Hypothalamus (tissue), 51 donors: ENCODE results near the gene EGR1.

Source experiments
- DNase-seq, 51 donors: peaks; one replicate each; lab custom pipeline; 2025; lab: John Stamatoyannopoulos, UW

The EGR1 gene

DNA sequence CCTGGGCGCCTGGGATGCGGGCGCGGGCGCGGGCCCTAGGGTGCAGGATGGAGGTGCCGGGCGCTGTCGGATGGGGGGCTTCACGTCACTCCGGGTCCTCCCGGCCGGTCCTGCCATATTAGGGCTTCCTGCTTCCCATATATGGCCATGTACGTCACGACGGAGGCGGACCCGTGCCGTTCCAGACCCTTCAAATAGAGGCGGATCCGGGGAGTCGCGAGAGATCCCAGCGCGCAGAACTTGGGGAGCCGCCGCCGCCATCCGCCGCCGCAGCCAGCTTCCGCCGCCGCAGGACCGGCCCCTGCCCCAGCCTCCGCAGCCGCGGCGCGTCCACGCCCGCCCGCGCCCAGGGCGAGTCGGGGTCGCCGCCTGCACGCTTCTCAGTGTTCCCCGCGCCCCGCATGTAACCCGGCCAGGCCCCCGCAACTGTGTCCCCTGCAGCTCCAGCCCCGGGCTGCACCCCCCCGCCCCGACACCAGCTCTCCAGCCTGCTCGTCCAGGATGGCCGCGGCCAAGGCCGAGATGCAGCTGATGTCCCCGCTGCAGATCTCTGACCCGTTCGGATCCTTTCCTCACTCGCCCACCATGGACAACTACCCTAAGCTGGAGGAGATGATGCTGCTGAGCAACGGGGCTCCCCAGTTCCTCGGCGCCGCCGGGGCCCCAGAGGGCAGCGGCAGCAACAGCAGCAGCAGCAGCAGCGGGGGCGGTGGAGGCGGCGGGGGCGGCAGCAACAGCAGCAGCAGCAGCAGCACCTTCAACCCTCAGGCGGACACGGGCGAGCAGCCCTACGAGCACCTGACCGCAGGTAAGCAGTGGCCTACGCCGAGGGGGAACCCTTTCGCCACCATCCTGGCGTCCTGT lies at the start of gene EGR1:
Gene EGR1 (plus strand): TSS at position 219 of the 864 bp plus-strand sequence. CDS start 283 bp downstream, at position 502.
- peak in 50 of 51 donors; percentile 80 to 100 (median 97) for DNase-seq

DNA sequence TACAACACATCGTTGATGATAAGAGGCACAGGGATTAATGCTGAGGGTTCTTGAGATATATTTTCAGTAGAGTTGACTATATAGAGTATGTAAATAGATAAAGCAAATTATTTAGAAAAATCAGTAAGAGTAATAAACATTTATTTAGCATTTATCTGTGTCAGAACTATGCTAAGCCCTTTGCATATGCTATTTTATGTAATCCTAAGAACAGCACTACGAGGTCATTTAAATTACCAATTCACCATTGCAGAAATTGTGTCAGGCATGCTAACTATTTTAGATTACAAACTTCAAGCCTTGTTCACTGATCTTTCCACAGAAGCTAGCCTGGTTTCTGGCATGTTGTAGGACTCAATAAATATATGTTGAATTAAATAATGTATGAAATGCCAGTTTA lies 46.8 kb upstream of the EGR1 start:
- DNase-seq, result no peak

DNA sequence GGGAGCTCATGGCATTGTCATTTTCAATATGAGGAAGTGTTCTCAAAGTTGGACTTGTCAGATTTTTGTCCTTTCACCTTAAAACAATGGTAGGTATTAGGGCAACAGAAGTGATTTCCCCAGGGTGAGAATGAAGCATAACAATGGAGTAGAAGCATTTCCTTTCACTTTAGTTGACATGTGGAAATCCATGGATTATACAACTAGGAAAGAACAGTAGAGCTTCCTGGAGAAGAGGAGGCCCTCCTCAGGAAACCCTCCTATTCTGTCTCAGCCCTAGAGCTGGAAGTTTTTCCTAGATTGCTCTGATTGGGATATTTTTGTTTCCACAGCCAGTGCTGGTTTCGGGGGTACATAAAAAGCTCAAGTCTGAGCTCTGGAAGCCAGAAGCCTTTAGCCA lies 40.2 kb upstream of the EGR1 start:
- no peak for DNase-seq

DNA sequence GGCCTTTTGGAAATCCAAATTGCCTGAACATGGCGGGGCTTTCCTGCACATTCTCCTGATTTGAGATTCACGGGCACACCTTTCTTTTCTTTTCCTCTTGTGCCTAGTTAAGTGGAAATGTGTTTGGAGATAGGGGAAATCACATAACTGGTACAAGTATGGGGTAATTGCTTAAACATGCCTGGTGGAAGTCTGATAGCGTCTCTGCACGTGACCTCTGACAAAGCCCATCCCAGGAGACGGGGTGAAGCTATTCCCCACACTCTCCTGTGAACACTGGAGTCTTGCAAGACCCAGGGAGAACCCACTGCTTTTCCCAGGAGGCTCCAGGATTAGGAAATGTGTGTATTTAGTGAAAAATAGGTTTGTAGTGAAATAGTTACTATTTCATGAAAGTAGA lies 29.3 kb upstream of the EGR1 start:
- DNase-seq, result no peak

DNA sequence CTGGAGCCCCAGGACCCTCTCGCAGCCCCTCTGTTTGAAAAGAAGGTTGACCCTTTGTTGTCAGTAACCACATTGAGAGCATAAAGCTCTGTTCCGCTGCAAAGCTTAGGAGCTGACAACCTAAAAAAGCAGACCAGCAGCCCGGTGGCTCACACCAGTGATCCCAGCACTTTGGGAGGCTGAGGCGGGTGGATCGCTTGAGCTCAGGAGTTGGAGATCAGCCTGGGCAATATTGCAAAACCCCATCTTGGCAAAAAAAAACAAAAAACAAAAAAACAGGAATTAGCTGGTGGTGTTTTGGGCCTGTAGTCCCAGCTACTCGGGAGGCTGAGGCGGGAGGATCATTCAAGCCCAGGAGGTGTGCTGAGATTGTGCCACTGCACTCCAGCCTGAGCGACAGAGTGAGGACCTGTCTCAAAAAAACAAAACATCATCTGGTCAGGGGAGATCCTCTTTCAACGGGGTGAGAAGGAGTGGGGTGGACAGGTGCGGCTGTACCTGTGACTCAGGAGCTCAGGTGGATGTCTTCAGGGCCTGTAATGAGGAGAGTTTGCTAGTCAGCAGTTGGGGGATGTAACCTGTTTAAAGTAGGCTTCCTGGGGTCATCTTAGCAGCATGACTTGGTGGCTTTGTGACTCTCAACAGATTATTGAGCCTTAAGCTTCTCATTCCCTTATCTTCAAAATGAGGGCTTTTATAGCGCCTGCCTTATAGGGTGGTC lies 27.1 kb upstream of the EGR1 start:
- no peak for DNase-seq

DNA sequence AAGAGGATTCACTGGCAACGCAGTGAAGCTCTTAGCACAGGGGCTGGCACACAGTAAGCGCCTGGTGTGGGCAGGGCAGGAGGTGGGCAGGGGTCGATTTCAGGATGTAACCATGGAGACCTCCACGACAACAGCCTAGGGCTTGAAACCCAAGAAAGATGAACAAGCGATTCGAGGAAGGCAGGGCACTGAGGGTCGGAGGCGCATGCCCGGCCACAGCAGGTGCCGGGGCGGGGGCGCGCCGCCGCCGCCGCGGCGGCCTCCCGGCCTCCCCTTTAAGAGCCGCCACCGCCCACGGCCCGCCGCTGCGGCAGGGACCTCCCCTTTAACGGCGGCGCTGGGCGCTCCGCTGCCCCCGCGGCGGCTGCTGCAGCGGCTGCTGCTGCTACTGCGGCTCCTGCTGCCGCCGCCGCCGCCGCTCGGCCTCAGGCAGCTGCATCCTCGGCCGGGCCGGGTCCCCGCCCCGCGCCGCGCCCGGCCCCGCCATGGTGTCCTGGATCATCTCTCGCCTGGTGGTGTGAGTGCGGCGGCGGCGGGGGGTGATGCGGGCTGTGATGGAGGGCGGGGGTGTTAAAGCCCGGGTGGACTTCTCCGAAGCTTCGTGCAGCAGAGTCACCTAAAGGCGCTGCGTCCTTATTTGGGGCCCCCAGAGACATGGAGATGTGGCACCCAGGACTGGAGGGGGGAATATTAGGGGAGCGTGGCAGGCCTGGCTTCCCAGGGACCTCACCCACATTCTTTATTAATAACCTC lies 26.4 kb upstream of the EGR1 start, which contains the start of gene REEP2:
Gene REEP2 (plus strand): TSS at position 334 of the 753 bp plus-strand sequence. CDS start 152 bp downstream, at position 486.
- DNase-seq, result peak in 25 of 51 donors; percentile 12 to 71 (median 41)

DNA sequence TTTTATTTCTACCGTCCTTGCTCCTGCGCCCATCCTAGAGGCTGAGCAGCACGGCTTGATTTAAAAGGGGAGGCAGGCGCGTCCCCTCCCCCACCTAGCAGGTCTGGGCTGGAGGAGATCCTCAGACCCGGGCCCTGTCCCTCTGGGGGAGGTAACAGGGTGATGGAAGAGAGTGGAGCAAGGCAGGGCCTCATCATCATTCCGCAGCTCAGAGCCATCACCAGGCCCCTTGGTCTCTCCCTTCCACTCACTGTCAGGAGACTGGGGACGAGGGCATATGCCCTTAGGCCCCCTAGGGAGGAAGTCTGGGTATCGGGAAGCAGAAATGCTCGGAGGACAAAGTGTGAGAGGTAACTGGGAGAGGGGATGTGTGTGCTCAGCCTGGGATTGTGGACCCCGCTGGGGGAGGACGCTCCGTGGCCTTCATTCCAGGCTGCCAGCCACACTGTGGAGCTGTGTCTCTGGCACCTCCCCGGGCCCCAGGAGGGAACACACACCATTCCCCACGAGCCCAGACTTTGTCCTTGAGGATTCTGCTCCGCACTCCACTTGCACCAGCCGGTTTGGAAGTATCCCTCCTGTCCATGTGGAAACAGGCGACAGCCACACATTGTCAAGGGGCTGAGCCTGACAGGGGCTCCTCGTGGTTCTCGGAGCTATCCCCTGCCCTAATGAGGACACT lies 25.7 kb upstream of the EGR1 start:
- peak in 9 of 51 donors; percentile 12 to 71 (median 45) for DNase-seq

DNA sequence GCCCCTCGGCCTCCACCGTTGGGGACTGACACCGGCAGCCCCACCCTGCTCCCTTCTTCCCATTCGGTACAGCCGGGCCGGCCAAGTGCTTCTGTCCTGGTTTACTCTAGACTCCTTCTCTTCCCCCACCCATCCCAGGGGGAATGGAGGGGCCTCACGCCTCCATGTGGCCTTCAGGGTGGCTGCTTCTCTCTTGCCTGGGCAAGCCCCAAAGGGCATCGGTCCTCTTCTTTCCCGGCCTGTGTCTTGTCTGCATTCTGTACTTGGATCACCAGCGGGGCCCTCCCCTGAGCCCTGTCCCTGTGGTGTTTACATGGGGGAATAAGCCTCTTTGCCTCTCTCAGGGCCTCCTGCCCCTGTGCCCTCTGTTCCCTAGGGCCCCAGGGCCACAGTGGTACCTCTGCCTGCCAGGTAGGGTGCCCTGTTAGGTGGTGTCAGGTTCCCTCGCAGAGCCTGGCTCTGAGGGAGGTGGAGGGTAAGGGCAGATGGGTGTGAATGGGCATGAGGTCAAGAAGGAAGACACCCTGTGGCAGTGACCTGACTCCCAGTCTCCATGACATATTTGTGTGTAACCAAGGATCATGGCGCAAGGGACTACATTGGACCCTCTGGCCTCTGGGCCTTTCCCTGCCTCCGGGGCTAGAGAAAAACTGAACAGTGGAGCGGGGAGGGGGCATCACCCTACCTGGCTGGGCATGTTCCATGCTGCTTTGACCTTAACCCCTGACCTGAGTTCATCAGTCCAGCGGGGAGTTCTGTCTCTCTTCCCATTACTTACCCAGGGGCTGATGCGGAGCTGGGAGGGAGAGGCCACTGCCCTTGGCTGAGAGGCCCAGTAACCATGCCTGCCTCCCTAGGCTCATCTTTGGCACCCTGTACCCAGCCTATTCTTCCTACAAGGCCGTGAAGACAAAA lies 24.9 kb upstream of the EGR1 start:
- DNase-seq, result no peak

DNA sequence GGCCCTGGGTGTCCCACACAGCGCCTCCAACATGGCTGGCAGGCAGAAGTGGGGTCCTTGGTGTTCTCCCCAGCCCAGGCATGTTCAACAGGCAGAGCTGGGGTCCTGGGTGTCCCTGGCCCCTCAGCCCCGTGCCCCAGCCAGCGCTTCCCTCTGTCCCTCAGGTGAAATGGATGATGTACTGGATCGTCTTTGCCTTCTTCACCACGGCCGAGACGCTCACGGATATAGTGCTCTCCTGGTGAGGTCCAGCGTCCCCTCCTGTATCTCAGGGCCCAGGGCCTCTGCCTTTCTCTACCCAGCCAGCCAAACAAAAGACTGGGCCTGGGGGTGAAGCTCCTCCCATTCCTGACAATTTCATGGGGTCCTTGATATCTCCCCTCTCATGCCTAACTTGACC lies 24.1 kb upstream of the EGR1 start:
- DNase-seq, result no peak

DNA sequence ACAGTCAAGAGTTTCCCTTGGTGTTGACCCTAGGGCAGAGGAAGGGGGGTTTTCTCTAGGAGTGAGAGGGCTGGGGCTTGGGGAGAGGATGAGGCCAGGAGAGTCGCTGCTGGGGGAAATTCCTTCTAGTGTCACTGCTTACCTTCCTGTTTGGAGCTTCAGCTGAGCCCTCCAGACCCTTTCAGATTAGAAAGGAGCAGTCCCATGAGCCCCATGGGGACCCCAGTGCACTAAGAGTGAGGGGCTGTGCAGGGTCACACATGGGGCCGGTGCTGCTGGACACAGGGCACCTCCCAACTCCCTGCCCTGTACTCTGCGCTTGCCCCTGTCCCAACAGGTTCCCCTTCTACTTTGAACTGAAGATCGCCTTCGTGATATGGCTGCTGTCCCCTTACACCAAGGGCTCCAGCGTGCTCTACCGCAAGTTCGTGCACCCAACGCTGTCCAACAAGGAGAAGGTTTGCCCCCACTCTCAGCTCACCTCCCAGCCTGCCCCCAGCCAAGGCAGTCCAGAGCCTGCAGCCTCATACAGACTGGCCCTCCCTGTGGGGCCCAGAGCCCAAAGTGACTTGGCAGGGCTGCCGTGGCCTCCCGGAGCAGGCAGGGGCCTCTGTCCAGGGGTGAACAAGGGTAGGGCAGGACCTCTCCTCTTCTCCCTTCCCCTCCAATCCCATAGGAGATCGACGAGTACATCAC lies 21.1 kb upstream of the EGR1 start:
- DNase-seq, result no peak

DNA sequence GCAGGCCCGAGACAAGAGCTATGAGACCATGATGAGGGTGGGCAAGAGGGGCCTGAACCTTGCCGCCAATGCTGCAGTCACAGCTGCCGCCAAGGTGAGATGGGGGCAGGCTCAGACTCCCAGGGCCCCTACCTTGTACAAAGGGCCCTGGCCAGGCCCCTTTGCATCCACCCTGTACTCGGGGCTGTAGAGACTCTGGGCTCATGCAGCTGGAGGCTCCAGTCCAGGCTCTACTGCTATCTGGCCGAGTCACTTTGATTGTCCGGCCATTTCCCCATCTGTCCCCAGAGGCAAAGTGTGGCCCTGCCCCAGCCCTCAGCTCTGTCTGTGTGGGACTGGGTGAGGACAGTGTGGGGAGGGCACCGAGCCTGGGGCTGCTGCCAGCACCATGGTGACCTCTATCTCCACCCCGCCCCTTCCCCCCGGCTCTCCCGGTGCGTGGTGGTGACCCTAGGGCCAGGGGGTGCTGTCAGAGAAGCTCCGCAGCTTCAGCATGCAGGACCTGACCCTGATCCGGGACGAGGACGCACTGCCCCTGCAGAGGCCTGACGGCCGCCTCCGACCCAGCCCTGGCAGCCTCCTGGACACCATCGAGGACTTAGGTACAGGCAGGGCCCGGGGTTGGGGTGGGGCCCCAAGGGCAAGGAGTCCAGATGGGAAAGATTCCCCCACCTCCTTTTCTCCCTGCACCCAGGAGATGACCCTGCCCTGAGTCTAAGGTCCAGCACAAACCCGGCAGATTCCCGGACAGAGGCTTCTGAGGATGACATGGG lies 20.3 kb upstream of the EGR1 start:
- no peak for DNase-seq

DNA sequence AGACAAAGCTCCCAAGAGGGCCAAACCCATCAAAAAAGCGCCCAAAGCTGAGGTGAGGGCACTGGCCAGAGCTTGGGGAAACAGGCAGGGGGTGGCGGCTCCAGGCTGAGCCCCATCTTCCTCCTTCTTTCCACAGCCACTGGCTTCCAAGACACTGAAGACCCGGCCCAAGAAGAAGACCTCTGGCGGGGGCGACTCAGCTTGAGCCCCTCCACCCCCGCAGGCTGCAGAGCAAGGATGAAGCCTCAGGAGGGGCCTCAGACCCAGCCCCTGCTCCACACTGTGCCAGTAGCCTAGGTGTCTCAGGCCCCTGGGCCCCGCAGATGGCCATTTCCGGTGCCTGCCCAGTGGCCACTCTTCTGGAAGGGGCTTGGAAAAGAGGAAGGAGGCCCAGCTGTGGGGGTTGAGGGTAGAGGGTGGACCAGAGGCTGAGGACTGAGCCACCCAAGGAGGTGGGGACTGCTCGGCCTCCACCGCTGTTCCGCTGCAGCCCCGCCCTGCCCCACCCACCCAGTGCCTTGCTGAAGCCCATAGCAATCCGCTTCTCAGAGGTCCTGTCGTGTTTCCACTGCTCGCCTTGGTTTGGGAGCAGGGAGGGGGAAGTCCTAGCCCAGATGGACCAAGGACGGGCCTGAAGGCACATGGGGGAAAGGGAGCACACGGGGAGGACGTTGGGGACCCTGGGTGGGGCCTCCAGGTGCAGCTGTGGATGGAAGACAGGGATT lies 19.6 kb upstream of the EGR1 start:
- no peak for DNase-seq

DNA sequence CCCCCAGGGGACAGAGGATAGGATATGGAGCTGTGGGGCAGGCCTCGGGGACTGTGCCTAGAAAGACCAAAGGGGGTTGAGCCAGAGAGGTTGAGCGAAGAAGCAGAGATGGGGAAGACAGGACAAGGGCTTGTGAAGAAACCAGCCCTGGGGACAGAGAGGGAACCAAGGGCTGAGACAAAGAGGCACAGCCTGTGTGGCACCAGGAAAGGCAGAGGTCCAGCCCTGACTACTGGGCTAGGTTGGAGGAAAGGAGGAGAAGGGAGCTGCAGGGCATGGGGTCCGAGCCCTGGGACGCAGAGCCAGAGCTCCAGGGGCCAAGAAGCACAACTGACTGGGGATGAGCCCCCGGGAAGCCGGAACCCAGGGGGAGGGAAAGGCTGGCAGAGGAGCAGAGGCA lies 17.2 kb upstream of the EGR1 start:
- DNase-seq, result no peak

DNA sequence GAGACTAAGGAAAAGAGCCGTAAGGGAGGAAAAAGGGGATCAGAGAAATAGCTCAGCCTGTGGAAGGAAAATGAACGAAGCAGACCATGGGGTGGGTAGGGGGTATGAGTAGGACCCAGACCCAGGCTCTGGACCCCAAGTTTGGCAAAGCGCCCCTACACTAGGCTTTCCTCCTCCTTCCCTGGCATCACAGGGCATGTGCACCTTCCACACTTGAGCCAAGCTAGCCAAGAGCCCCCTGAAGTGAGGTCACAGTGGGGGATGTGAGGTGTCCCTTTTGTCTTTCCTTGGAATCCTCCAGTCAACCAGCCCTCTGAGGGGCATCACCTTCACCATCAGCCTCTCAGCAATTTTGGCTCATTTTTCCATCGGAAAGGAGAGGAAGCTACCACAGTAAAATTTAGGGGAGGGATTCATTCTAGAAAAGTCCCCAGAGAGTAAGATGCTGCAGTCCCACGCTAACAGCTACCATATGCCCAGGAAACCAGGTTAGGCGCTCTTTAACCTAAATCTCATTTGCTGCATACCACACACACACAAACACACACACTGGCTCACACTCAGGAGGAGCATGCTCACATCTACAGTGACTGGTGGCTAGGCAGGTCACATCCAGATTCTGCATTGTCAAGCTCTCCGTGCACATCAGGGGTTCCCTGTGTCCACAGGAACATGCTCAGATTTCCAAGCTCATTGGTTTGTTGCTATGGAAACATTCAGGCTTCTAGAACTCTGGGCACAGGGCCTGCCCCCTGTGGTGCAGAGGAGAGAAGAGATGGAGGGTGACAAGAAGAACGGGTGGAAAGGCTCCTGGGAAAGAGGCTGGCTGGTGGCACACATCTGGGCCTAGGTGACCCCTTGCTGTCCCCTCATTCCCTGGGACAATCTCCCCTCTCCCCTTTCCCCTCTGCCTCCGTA lies 16.5 kb upstream of the EGR1 start:
- peak in 21 of 51 donors; percentile 13 to 69 (median 36) for DNase-seq

DNA sequence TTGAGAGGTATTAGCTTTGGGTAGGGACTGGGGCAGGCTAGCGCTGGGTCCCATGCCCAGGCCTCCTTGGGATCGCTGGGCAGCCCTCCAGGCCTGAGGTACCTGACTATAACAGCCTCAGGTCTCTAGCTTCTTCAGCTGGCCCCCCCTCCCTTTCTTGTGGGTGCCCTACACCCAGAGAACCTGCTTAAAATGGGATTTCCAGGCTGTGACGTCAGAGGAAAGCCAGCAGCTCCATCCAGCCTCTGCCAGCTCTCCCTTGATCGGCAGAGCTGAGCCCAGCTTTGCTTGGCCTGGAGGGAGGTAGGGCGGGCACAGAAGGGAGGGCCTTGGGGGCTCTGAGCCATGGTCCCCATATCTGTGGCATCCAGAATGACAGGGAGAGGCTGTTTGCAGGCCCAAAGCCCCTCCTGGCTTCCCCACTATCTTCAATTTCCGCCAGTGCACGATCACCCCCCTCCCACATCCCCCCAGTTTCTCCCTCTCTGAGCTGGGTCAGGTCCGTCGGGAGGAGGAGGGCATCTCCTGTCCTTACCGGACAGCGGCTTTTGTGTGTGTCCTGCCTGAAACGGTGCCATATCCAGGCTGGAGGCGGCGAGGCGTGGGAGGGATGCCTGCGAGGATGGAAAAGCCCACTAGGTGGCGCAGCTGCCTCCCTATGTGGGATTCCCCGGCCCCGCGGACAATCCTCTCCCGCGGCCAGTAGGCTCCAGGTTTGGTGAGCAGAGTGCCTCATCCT lies 15.6 kb upstream of the EGR1 start:
- peak in 46 of 51 donors; percentile 32 to 88 (median 76) for DNase-seq
